A673 (cell line): Measurements from ENCODE around the gene NAT9. TPM values are rescaled to one million over a fixed set of nuclear protein-coding genes. Genes with fewer than 3 reads are reported as not detected.

ENCODE experiments used
- BruUV-seq: library from RNA; stranded (reverse); fragments of 400-500 nt; replicated peaks from 2 replicates; lab custom pipeline; 2021; lab: Mats Ljungman, UMichigan
- CTCF ChIA-PET: fragments of 300-600 bp; sonication (Branson Sonifier 250); formaldehyde crosslinking; loops from one replicate; lab custom pipeline; 2022; ENCODE audit warnings: antibody characterized with exemption; lab: Charles Lee
- POLR2A ChIA-PET: fragments of 300-600 bp; sonication (Branson Sonifier 250); formaldehyde crosslinking; loops from one replicate; lab custom pipeline; 2022; ENCODE audit warnings: antibody characterized with exemption; ENCODE audit not compliant: low non-redundant PET; lab: Charles Lee
- DNase-seq: peaks from one replicate; pipeline ENCODE4 v3.0.0-alpha.2; 2015; ENCODE audit warnings: low spot score
- H3K27ac ChIP-seq: fragments of 200-600 bp; sonication (generic); 2 replicates; pipeline ENCODE4 v1.5.1; 2016; ENCODE audit warnings: mixed run types, low read depth, mild to moderate bottlenecking, mixed read lengths, antibody characterized with exemption, low read length; ENCODE audit not compliant: poor library complexity, severe bottlenecking
- H3K27me3 ChIP-seq: fragments of 200-600 bp; sonication (generic); replicated peaks from 2 replicates; pipeline ENCODE4 v1.6.1; 2017; ENCODE audit warnings: mixed run types, low read depth, mild to moderate bottlenecking, mixed read lengths, antibody characterized with exemption, low read length; ENCODE audit not compliant: insufficient read depth, poor library complexity
- H3K36me3 ChIP-seq: fragments of 200-600 bp; sonication (generic); 2 replicates; pipeline ENCODE4 v1.6.1; 2016; ENCODE audit warnings: mixed run types, mild to moderate bottlenecking, mixed read lengths, antibody characterized with exemption, low read length; ENCODE audit not compliant: insufficient read depth, poor library complexity, severe bottlenecking
- H3K4me1 ChIP-seq: fragments of 200-600 bp; sonication (generic); 2 replicates; pipeline ENCODE4 v1.6.1; 2017; ENCODE audit warnings: mixed run types, mild to moderate bottlenecking, mixed read lengths, antibody characterized with exemption, low read length; ENCODE audit not compliant: insufficient read depth, poor library complexity, severe bottlenecking
- H3K4me3 ChIP-seq: fragments of 200-600 bp; sonication (generic); 2 replicates; pipeline ENCODE4 v1.5.1; 2016; ENCODE audit warnings: low read depth, mixed run types, mild to moderate bottlenecking, mixed read lengths, low read length; ENCODE audit not compliant: poor library complexity, severe bottlenecking
- H3K9me3 ChIP-seq: fragments of 200-600 bp; sonication (generic); 2 replicates; pipeline ENCODE4 v1.6.1; 2016; ENCODE audit warnings: mixed run types, low read depth, mild to moderate bottlenecking, mixed read lengths, antibody characterized with exemption, low read length; ENCODE audit not compliant: poor library complexity, severe bottlenecking
- EZH2 ChIP-seq: fragments of 200-600 bp; sonication (generic); IDR thresholded peaks from 2 replicates; pipeline ENCODE4 v1.6.1; 2017; ENCODE audit warnings: borderline replicate concordance, low read depth, mild to moderate bottlenecking, mixed read lengths, antibody characterized with exemption, low read length; ENCODE audit not compliant: poor library complexity, severe bottlenecking
- intact Hi-C: fragments of 100-400 bp; cut with micrococcal nuclease; formaldehyde crosslinking; loops from one replicate; pipeline ENCODE4 v1.10.0; 2022; ENCODE audit not compliant: unreplicated experiment
- total RNA-seq: library from RNA; stranded (reverse); gene quantifications from 2 replicates; pipeline ENCODE4 v1.2.3, GENCODE V29; 2021
- TF ChIP-seq, protein P1 (sequence below): fragments of 300-800, 200-600 bp; sonication (generic); conservative IDR thresholded peaks from 2 replicates; pipeline ENCODE4 v1.5.1; 2017; ENCODE audit warnings: low read depth, mild to moderate bottlenecking, antibody characterized with exemption, low read length, moderate library complexity, mixed read lengths

NAT9 gene
- total RNA-seq, 1 experiment from 2014 or later, result 60.6 TPM

DNA sequence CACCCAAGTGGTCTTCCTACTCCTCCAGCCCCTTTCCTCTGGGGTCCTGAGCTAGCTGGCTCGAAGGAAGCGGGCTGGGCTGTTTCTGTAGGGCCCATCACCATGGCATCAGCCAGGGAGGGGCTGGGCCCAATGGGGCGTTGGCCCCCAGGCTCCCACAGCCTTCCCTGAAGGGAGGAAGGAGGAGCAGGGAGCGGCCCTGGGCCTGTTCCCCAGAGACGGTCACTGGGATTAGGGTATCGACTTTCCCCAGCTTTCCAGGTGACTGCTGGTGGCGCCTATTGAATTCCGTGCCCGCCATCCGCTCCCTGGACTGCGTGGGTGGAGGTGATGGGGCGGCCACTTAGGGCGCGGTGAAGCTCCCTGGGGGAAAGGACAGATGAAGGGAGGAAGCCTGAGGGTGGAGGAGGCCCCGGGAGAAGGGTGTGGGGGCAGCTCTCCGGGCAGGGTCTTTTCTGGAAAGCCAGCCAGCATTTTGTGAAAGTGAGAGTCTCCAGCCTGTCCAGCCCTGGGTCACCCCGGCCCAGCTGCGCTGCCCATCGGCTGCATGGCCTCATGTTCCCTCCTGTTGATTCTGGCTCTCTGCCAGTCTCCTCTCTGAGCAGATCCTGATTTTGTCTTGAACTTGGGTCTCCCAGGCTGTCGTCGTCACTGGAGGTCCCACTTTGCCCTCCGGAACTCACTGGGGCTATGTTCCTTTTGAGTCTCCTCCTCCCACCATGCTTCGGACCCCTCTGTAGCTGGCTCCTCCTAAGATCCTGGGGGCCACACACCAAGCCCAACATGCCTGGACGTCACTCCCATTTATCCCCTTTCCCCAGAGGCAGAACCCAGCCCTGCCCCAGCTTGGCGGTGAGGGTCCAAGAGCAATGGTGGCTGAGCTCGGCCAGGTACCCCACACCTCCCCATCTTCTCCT lies 18.0 kb downstream of the NAT9 start:
- Histone ChIP-seq H3K36me3 (no peaks in the 10 kb centered on the region), H3K4me1 (peaks cover 47% of the 10 kb centered on the region), H3K27me3 (no peaks in the 10 kb centered on the region), H3K9me3 (no peaks in the 10 kb centered on the region), H3K4me3 (no peak overlapping the region), H3K27ac (peak overlapping the region; percentile 82)
- CTCF ChIA-PET, result no interaction called here
- no peak for TF ChIP-seq EZH2
- TF ChIP-seq, protein P1, sequence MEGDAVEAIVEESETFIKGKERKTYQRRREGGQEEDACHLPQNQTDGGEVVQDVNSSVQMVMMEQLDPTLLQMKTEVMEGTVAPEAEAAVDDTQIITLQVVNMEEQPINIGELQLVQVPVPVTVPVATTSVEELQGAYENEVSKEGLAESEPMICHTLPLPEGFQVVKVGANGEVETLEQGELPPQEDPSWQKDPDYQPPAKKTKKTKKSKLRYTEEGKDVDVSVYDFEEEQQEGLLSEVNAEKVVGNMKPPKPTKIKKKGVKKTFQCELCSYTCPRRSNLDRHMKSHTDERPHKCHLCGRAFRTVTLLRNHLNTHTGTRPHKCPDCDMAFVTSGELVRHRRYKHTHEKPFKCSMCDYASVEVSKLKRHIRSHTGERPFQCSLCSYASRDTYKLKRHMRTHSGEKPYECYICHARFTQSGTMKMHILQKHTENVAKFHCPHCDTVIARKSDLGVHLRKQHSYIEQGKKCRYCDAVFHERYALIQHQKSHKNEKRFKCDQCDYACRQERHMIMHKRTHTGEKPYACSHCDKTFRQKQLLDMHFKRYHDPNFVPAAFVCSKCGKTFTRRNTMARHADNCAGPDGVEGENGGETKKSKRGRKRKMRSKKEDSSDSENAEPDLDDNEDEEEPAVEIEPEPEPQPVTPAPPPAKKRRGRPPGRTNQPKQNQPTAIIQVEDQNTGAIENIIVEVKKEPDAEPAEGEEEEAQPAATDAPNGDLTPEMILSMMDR, result no peak
- intact Hi-C loops, result no loop called here
- POLR2A ChIA-PET, result no interaction called here
- no peak for DNase-seq
- no TSS peak for BruUV-seq

DNA sequence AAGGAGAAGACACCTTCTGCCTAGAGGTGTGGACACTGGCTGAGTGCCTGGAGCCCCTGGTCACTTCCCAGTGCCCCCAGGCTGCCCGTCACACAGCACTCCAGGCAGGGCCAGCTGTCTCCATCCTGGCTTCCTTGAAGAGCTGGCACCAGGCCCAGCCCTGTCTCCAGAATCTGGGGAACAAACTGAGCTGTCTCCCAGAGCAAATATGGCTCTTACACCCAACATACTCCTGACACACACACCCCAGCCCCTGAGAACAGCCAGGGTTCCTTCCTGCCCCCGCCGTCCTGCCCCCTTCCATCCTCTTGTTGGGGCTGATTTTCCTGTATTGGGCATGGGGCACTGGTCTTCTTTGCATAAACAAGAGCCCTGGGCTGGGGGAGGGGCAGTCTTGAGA lies 18.6 kb downstream of the NAT9 start:
- BruUV-seq, result no TSS peak
- intact Hi-C loops, result no loop called here
- TF ChIP-seq, protein P1, result no peak
- no peak for TF ChIP-seq EZH2

DNA sequence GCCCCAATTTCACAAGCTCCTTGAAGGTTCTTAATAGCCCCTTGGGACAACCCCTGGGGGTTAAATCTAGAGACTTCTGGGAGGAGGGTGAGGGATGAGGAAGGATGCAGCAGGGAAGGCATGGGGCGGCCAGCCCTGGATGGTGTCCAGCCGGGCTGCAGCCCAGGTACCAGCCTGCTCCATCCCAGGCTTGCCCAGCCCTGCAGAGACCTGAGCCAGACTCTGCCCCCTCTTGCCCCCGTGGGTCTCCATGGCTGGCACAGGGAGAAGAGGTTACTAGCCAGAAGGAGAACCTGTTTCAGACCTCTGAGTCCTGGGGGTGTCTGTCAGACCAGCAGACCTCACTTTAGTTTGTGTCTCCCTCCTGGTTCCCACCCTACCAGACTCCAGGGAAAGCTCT lies 19.3 kb downstream of the NAT9 start:
- intact Hi-C loops, result no loop called here
- Histone ChIP-seq H3K9me3 (no peaks in the 10 kb centered on the region), H3K27ac (no peak overlapping the region), H3K4me1 (peaks cover 47% of the 10 kb centered on the region), H3K36me3 (no peaks in the 10 kb centered on the region), H3K27me3 (no peaks in the 10 kb centered on the region), H3K4me3 (no peak overlapping the region)
- TF ChIP-seq, protein P1, result no peak
- TF ChIP-seq EZH2, result no peak
- DNase-seq, result no peak
- ChIA-PET CTCF (no interaction called here), POLR2A (no interaction called here)
- no TSS peak for BruUV-seq

More for the DNA sequence above, 18.6 kb downstream of the NAT9 start:
- no peaks in the 10 kb centered on the region for H3K27me3 ChIP-seq
- POLR2A ChIA-PET, result no interaction called here
- no peaks in the 10 kb centered on the region for H3K9me3 ChIP-seq
- DNase-seq, result no peak
- H3K36me3 ChIP-seq, result no peaks in the 10 kb centered on the region
- H3K4me1 ChIP-seq, result peaks cover 47% of the 10 kb centered on the region
- peak overlapping the region; percentile 47 for H3K27ac ChIP-seq
- no peak overlapping the region for H3K4me3 ChIP-seq
- CTCF ChIA-PET, result no interaction called here
